MM.1S (cell line): ENCODE data around the gene ASCC3.

ENCODE experiments used
- DNase-seq: peaks from one replicate; pipeline ENCODE4 v3.0.0-alpha.2; 2015
- H2AFZ ChIP-seq: fragments of 300-600 bp; sonication (generic); 2 replicates; pipeline ENCODE4 v1.6.0; 2016; ENCODE audit warnings: antibody characterized with exemption, low read length
- H3F3A ChIP-seq: fragments of 300-600 bp; sonication (generic); 2 replicates; pipeline ENCODE4 v1.6.1; 2016; ENCODE audit warnings: mild to moderate bottlenecking, antibody characterized with exemption, low read length, moderate library complexity, mixed read lengths; ENCODE audit not compliant: insufficient read depth
- H3K27ac ChIP-seq: fragments of 300-600 bp; sonication (generic); 2 replicates; pipeline ENCODE4 v1.5.1; 2016; ENCODE audit warnings: mild to moderate bottlenecking, low read length
- H3K27me3 ChIP-seq: fragments of 300-600 bp; sonication (generic); replicated peaks from 2 replicates; pipeline ENCODE4 v1.6.0; 2016; ENCODE audit warnings: low read length; ENCODE audit not compliant: insufficient read depth
- H3K36me3 ChIP-seq: fragments of 300-600 bp; sonication (generic); replicated peaks from 2 replicates; pipeline ENCODE4 v1.6.1; 2016; ENCODE audit warnings: mild to moderate bottlenecking, low read length, mixed read lengths; ENCODE audit not compliant: insufficient read depth
- H3K4me1 ChIP-seq: fragments of 300-600 bp; sonication (generic); 2 replicates; pipeline ENCODE4 v1.6.1; 2016; ENCODE audit warnings: low read length, mixed read lengths
- H3K4me2 ChIP-seq: fragments of 300-600 bp; sonication (generic); 2 replicates; pipeline ENCODE4 v1.6.0; 2016; ENCODE audit warnings: low read depth, low read length
- H3K4me3 ChIP-seq: fragments of 300-600 bp; sonication (generic); 2 replicates; pipeline ENCODE4 v1.5.1; 2016; ENCODE audit warnings: low read length, mixed read lengths
- H3K79me2 ChIP-seq: fragments of 300-600 bp; sonication (generic); 2 replicates; pipeline ENCODE4 v1.6.1; 2016; ENCODE audit warnings: mixed run types, low read length, mixed read lengths
- H3K9ac ChIP-seq: fragments of 300-600 bp; sonication (generic); 2 replicates; pipeline ENCODE4 v1.6.1; 2016; ENCODE audit warnings: low read length, mixed read lengths
- H3K9me2 ChIP-seq: fragments of 300-600 bp; sonication (generic); replicated peaks from 2 replicates; pipeline ENCODE4 v1.6.1; 2016; ENCODE audit warnings: mild to moderate bottlenecking, low read length, mixed read lengths; ENCODE audit not compliant: insufficient read depth
- H3K9me3 ChIP-seq: fragments of 300-600 bp; sonication (generic); replicated peaks from 2 replicates; pipeline ENCODE4 v1.6.1; 2016; ENCODE audit warnings: mild to moderate bottlenecking, low read length, mixed read lengths; ENCODE audit not compliant: insufficient read depth
- H4K20me1 ChIP-seq: fragments of 300-600 bp; sonication (generic); 2 replicates; pipeline ENCODE4 v1.6.1; 2016; ENCODE audit warnings: mild to moderate bottlenecking, low read length, moderate library complexity, mixed read lengths; ENCODE audit not compliant: insufficient read depth
- CTCF ChIP-seq: fragments of 300-600 bp; sonication (generic); IDR thresholded peaks from 2 replicates; pipeline ENCODE4 v1.5.1; 2016; ENCODE audit warnings: antibody characterized with exemption, low read length, mixed read lengths
- EZH2 ChIP-seq: fragments of 300-600 bp; sonication (generic); optimal IDR thresholded peaks from 2 replicates; pipeline ENCODE3; 2017; ENCODE audit warnings: low read depth, mild to moderate bottlenecking, antibody characterized with exemption, low read length, mixed read lengths
- EZH2phosphoT487 ChIP-seq: fragments of 300-600 bp; sonication (generic); IDR thresholded peaks from 2 replicates; pipeline ENCODE4 v1.6.1; 2018; ENCODE audit warnings: antibody characterized with exemption, low read length

ASCC3 gene

DNA sequence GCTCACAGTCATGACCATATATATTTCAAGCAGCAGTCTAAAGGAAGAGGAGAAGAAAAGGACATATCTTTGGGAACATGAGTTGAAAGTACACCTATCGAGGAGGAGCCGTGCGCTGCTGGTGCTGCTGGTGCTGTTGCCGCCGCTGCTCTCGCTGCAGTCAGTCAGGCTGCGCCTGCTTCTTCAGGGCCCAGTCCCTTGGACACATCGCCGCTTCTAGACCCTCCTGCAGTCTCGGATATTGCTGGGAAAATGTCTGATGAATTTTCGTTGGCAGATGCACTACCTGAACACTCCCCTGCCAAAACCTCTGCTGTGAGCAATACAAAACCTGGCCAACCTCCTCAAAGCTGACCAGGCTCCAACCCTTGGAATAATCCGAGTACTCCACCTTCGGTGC lies 8.2 kb upstream of the ASCC3 start:
- H3K79me2 ChIP-seq: no peaks in the 10 kb centered on the region
- no peak for DNase-seq
- H3K27ac ChIP-seq: no peak overlapping the region
- H3K36me3 ChIP-seq: no peaks in the 10 kb centered on the region
- no peak overlapping the region for H3K4me3 ChIP-seq
- H3K9ac ChIP-seq: no peak overlapping the region
- H4K20me1 ChIP-seq: no peaks in the 10 kb centered on the region
- H3K9me2 ChIP-seq: no peaks in the 10 kb centered on the region
- H2AFZ ChIP-seq: no peak overlapping the region
- TF ChIP-seq EZH2phosphoT487 (no peak), EZH2 (no peak), CTCF (no peak)
- no peaks in the 10 kb centered on the region for H3K9me3 ChIP-seq
- no peaks in the 10 kb centered on the region for H3K27me3 ChIP-seq
- H3F3A ChIP-seq: no peaks in the 10 kb centered on the region
- H3K4me1 ChIP-seq: no peaks in the 10 kb centered on the region
- H3K4me2 ChIP-seq: no peak overlapping the region

DNA sequence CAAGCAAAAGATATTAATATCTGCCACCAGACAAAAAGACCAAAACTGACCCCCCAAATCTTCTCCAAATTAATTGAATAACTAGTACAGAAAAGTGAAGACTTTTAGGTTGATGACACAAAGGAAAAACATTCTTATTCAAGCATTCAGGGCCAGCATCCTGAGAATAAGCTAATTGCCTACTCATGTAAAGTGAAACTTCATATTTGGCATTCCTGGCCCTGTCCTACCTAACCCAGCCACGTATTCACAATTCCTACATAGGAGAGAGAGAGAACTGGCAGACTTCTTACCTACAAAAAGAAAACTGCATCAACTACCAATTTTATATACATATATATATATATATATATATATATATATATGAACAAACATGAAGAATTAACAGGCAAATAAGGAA lies 4.9 kb upstream of the ASCC3 start:
- Histone ChIP-seq H3K4me1 (no peaks in the 10 kb centered on the region; the same call in 1 of the 2 replicates), H3K27me3 (no peaks in the 10 kb centered on the region), H3K9me3 (no peaks in the 10 kb centered on the region), H3K36me3 (no peaks in the 10 kb centered on the region), H2AFZ (no peak overlapping the region), H3K4me2 (no peak overlapping the region), H3K9ac (no peak overlapping the region), H3K9me2 (no peaks in the 10 kb centered on the region), H3K79me2 (peaks cover under 1% of the 10 kb centered on the region), H3K27ac (no peak overlapping the region), H4K20me1 (no peaks in the 10 kb centered on the region), H3F3A (peaks cover 1% of the 10 kb centered on the region; the same call in 1 of the 2 replicates), H3K4me3 (no peak overlapping the region)
- DNase-seq: no peak
- TF ChIP-seq EZH2phosphoT487 (no peak), CTCF (no peak), EZH2 (no peak)

DNA sequence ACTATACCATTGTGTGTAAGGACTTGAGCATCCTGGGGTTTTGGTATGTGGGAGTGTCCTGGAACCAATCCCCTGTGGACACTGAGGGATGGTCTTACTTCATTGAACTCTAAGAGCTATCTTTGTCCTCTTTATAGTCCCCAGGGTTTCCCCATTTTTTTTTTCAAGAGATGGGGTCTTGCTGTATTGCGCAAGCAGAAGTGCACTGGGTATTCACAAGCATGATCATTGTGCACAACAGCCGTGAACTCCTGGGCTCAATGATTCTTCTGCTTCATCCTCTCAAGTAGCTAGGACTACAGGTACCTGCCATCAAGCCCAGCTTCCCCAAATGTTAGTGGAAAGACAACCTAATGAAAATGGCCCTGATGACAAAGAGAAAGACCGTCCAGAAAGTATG lies 2.2 kb upstream of the ASCC3 start:
- Histone ChIP-seq H3K27me3 (no peaks in the 10 kb centered on the region), H3K4me1 (no peaks in the 10 kb centered on the region; the same call in 1 of the 2 replicates), H3K4me3 (no peak overlapping the region), H3F3A (peaks cover 3% of the 10 kb centered on the region; the same call in 1 of the 2 replicates), H3K36me3 (no peaks in the 10 kb centered on the region), H4K20me1 (no peaks in the 10 kb centered on the region), H3K9me2 (no peaks in the 10 kb centered on the region), H3K27ac (no peak overlapping the region), H3K9ac (no peak overlapping the region), H3K79me2 (peaks cover 28% of the 10 kb centered on the region), H2AFZ (no peak overlapping the region), H3K9me3 (no peaks in the 10 kb centered on the region), H3K4me2 (no peak overlapping the region)
- TF ChIP-seq EZH2 (no peak), EZH2phosphoT487 (no peak), CTCF (no peak)
- no peak for DNase-seq
